Thoracic aorta (tissue), 2 donors: ENCODE results near the gene DDO. TPM values are rescaled to one million over a fixed set of nuclear protein-coding genes. Genes with fewer than 3 reads are reported as not detected.
A peak's percentile ranks its signal among the peaks of the same experiment; 100 is the strongest.

Experiments used
- ATAC-seq: fragments of 150-250 bp; one replicate; pipeline ENCODE4 v1.8.0; 2017; ENCODE audit warnings: low read depth; ENCODE audit not compliant: insufficient number of reproducible peaks, low FRiP score
- DNase-seq: peaks from one replicate; pipeline ENCODE4 v3.0.0-alpha.2; 2020; ENCODE audit warnings: low spot score
- H3K27ac ChIP-seq, 2 donors: fragments of 200-600 bp; sonication (generic); 1 replicate in 1 of 2; 2 replicates in 1 of 2; pipeline ENCODE4 v1.5.1; 2016; ENCODE audit warnings: mild to moderate bottlenecking in 2 of 2, moderate library complexity in 2 of 2
- H3K27me3 ChIP-seq: fragments of 200-600 bp; sonication (generic); replicated peaks from 2 replicates; pipeline ENCODE4 v1.6.0; 2016; ENCODE audit warnings: mild to moderate bottlenecking; ENCODE audit not compliant: insufficient read depth
- H3K36me3 ChIP-seq: fragments of 200-600 bp; sonication (generic); one replicate; pipeline ENCODE4 v1.5.1; 2016
- H3K4me1 ChIP-seq, 2 donors: fragments of 200-600 bp; sonication (generic); 1 replicate in 1 of 2; 2 replicates in 1 of 2; pipeline versions ENCODE4 v1.5.1 to v1.6.0; 2016; ENCODE audit warnings: low read depth in 2 of 2, mild to moderate bottlenecking in 1 of 2; ENCODE audit not compliant: control insufficient read depth in 1 of 2
- H3K4me3 ChIP-seq: fragments of 200-600 bp; sonication (generic); 2 replicates; pipeline ENCODE4 v1.5.1; 2016; ENCODE audit warnings: mild to moderate bottlenecking
- H3K9me3 ChIP-seq: fragments of 200-600 bp; sonication (generic); 2 replicates; pipeline ENCODE4 v1.5.1; 2016
- CTCF ChIP-seq: fragments of 200-600 bp; sonication (generic); IDR thresholded peaks from one replicate; pipeline ENCODE4 v1.5.1; 2019; ENCODE audit warnings: antibody characterized with exemption
- total RNA-seq, 2 donors: library from RNA; depleted of rRNA; stranded (reverse); fragments of >200 nt; gene quantifications; one replicate each; pipeline versions ENCODE4 v1.1.0 to v1.2.3, GENCODE V29; 2016

Gene DDO
- total RNA-seq, 2 donors from 2014 or later: 0.68 to 1.6 TPM

GRCh38 chr6:110399219-110400071 lies 15.9 kb downstream of the DDO start:
- Histone ChIP-seq H3K9me3 (no peaks in the 10 kb centered on the region), H3K4me3 (peak overlapping the region; percentile 83), H3K27me3 (no peaks in the 10 kb centered on the region), H3K36me3 (no peaks in the 10 kb centered on the region), H3K4me1 (no peaks in the 10 kb centered on the region), H3K27ac (peak overlapping the region in 1 of 2 donors; percentile 49)
- peak; percentile 63 for ATAC-seq
- DNase-seq: no peak
- no peak for TF ChIP-seq CTCF

GRCh38 chr6:110398778-110399177 lies 16.6 kb downstream of the DDO start:
- Histone ChIP-seq H3K9me3 (no peaks in the 10 kb centered on the region), H3K36me3 (no peaks in the 10 kb centered on the region), H3K4me1 (no peaks in the 10 kb centered on the region), H3K4me3 (no peak overlapping the region), H3K27me3 (no peaks in the 10 kb centered on the region), H3K27ac (no peak overlapping the region)
- no peak for TF ChIP-seq CTCF
- ATAC-seq (no peak), DNase-seq (no peak)

GRCh38 chr6:110395221-110395620 lies 20.2 kb downstream of the DDO start:
- Histone ChIP-seq H3K9me3 (no peaks in the 10 kb centered on the region), H3K27ac (no peak overlapping the region), H3K27me3 (no peaks in the 10 kb centered on the region), H3K4me3 (no peak overlapping the region), H3K36me3 (no peaks in the 10 kb centered on the region), H3K4me1 (no peaks in the 10 kb centered on the region)
- no peak for ATAC-seq
- DNase-seq: no peak
- no peak for TF ChIP-seq CTCF

GRCh38 chr6:110394409-110394808 lies 21.0 kb downstream of the DDO start:
- Histone ChIP-seq H3K36me3 (no peaks in the 10 kb centered on the region), H3K4me3 (no peak overlapping the region), H3K9me3 (no peaks in the 10 kb centered on the region), H3K27ac (no peak overlapping the region), H3K4me1 (peaks cover 0 to 7% of the 10 kb centered on the region in 2 donors), H3K27me3 (no peaks in the 10 kb centered on the region)
- no peak for ATAC-seq
- TF ChIP-seq CTCF: no peak
- DNase-seq: no peak

- no peak for TF ChIP-seq CTCF
- Histone ChIP-seq H3K27me3 (no peaks in the 10 kb centered on the region), H3K27ac (no peak overlapping the region), H3K4me1 (peaks cover 0 to 7% of the 10 kb centered on the region in 2 donors), H3K36me3 (no peaks in the 10 kb centered on the region), H3K4me3 (no peak overlapping the region), H3K9me3 (no peaks in the 10 kb centered on the region)
- DNase-seq: no peak
- ATAC-seq: no peak
These were observed 22.6 kb downstream of the DDO start for GRCh38 chr6:110392727-110393126.
